H9 (cell line): Measurements from ENCODE around the gene TNKS2. TPM values are rescaled to one million over a fixed set of nuclear protein-coding genes. Genes with fewer than 3 reads are reported as not detected.

Source experiments
- DNase-seq: peaks from one replicate; pipeline ENCODE4 v3.0.0-alpha.2; 2017
- H2AFZ ChIP-seq: one replicate; pipeline ENCODE4 v1.6.1; 2013; ENCODE audit warnings: mild to moderate bottlenecking, low read length, control low read depth, moderate library complexity
- H2AK5ac ChIP-seq: 2 replicates; pipeline ENCODE4 v1.6.1; 2013; ENCODE audit warnings: low read length, control low read depth, mixed read lengths; ENCODE audit not compliant: insufficient read length
- H2BK120ac ChIP-seq: one replicate; pipeline ENCODE4 v1.6.1; 2013; ENCODE audit warnings: low read depth, mild to moderate bottlenecking, low read length, control low read depth, inconsistent platforms; ENCODE audit not compliant: poor library complexity, severe bottlenecking
- H2BK12ac ChIP-seq: 2 replicates; pipeline ENCODE4 v1.6.1; 2013; ENCODE audit warnings: low read length, control low read depth, mixed read lengths, low read depth; ENCODE audit not compliant: insufficient read length
- H2BK15ac ChIP-seq: 2 replicates; pipeline ENCODE4 v1.6.1; 2013; ENCODE audit warnings: low read depth, low read length, control low read depth
- H2BK20ac ChIP-seq: one replicate; pipeline ENCODE4 v1.6.1; 2013; ENCODE audit warnings: low read depth, mild to moderate bottlenecking, low read length, control low read depth, inconsistent platforms; ENCODE audit not compliant: poor library complexity, severe bottlenecking
- H2BK5ac ChIP-seq: 2 replicates; pipeline ENCODE4 v1.6.1; 2013; ENCODE audit warnings: low read length, control low read depth, mixed read lengths; ENCODE audit not compliant: insufficient read length
- H3K14ac ChIP-seq: 2 replicates; pipeline ENCODE4 v1.6.1; 2013; ENCODE audit warnings: low read length, control low read depth; ENCODE audit not compliant: insufficient read depth
- H3K18ac ChIP-seq: 2 replicates; pipeline ENCODE4 v1.6.1; 2013; ENCODE audit warnings: low read depth, mild to moderate bottlenecking, mixed read lengths, low read length, control low read depth; ENCODE audit not compliant: insufficient read length
- H3K23ac ChIP-seq: 2 replicates; pipeline ENCODE4 v1.6.1; 2013; ENCODE audit warnings: low read length, control low read depth, mixed read lengths, low read depth; ENCODE audit not compliant: insufficient read length
- H3K23me2 ChIP-seq: 2 replicates; pipeline ENCODE4 v1.6.1; 2013; ENCODE audit warnings: low read depth, mild to moderate bottlenecking, mixed read lengths, low read length, control low read depth; ENCODE audit not compliant: insufficient read length, poor library complexity, severe bottlenecking
- H3K27ac ChIP-seq: 2 replicates; pipeline ENCODE4 v1.5.1; 2013; ENCODE audit warnings: low read length, control low read depth, mixed read lengths, low read depth; ENCODE audit not compliant: insufficient read length
- H3K27me3 ChIP-seq: 2 replicates; pipeline ENCODE4 v1.6.1; 2013; ENCODE audit warnings: low read length, control low read depth, inconsistent platforms; ENCODE audit not compliant: insufficient read depth
- H3K4ac ChIP-seq: 2 replicates; pipeline ENCODE4 v1.6.1; 2013; ENCODE audit warnings: low read depth, mild to moderate bottlenecking, control low read depth, inconsistent platforms, low read length, moderate library complexity
- H3K4me1 ChIP-seq: 2 replicates; pipeline ENCODE4 v1.6.1; 2013; ENCODE audit warnings: low read length, control low read depth, inconsistent platforms; ENCODE audit not compliant: insufficient read depth
- H3K4me2 ChIP-seq: 2 replicates; pipeline ENCODE4 v1.6.1; 2013; ENCODE audit warnings: low read length, control low read depth, mixed read lengths; ENCODE audit not compliant: insufficient read length, insufficient read depth
- H3K56ac ChIP-seq: 2 replicates; pipeline ENCODE4 v1.6.1; 2013; ENCODE audit warnings: low read depth, mild to moderate bottlenecking, mixed read lengths, low read length, control low read depth; ENCODE audit not compliant: insufficient read length
- H3K79me1 ChIP-seq: 2 replicates; pipeline ENCODE4 v1.6.1; 2013; ENCODE audit warnings: low read depth, mild to moderate bottlenecking, moderate library complexity, low read length, control low read depth, inconsistent platforms; ENCODE audit not compliant: insufficient read depth, poor library complexity, severe bottlenecking
- H3K79me2 ChIP-seq: 2 replicates; pipeline ENCODE4 v1.6.1; 2013; ENCODE audit warnings: low read length, control low read depth, inconsistent platforms; ENCODE audit not compliant: insufficient read depth
- H3K9ac ChIP-seq: 2 replicates; pipeline ENCODE4 v1.6.1; 2013; ENCODE audit warnings: low read length, control low read depth, mixed read lengths; ENCODE audit not compliant: insufficient read length; ENCODE audit errors: extremely low read depth
- H3K9me3 ChIP-seq: one replicate; pipeline ENCODE4 v1.6.1; 2013; ENCODE audit warnings: low read depth, low read length, inconsistent platforms; ENCODE audit not compliant: control insufficient read depth
- H3T11ph ChIP-seq: one replicate; pipeline ENCODE4 v1.6.1; 2013; ENCODE audit warnings: mild to moderate bottlenecking, low read length, control low read depth, inconsistent platforms
- H4K20me1 ChIP-seq: one replicate; pipeline ENCODE4 v1.6.1; 2013; ENCODE audit not compliant: control insufficient read depth, insufficient read length, insufficient read depth
- H4K5ac ChIP-seq: 2 replicates; pipeline ENCODE4 v1.6.1; 2013; ENCODE audit warnings: low read depth, mild to moderate bottlenecking, mixed read lengths, low read length, control low read depth; ENCODE audit not compliant: insufficient read length
- H4K8ac ChIP-seq: replicated peaks from 2 replicates; pipeline ENCODE4 v1.6.1; 2013; ENCODE audit warnings: low read length, control low read depth, mixed read lengths, low read depth; ENCODE audit not compliant: insufficient read length
- H4K91ac ChIP-seq: 2 replicates; pipeline ENCODE4 v1.6.1; 2013; ENCODE audit warnings: low read depth, mild to moderate bottlenecking, moderate library complexity, mixed read lengths, low read length, control low read depth; ENCODE audit not compliant: insufficient read length
- H3K27ac Mint-ChIP-seq, 3 experiments: 2 replicates in 2 of 3; 3 replicates in 1 of 3; pipeline ENCODE4 v1.8.0; 2020 to 2021; ENCODE audit warnings: mixed read lengths in 3 of 3, mild to moderate bottlenecking in 1 of 3, moderate library complexity in 1 of 3
- H3K27me3 Mint-ChIP-seq: 2 replicates; pipeline ENCODE4 v1.8.0; 2021; ENCODE audit warnings: low read depth, mild to moderate bottlenecking, moderate library complexity, mixed read lengths
- H3K36me3 Mint-ChIP-seq, 3 experiments: 2 replicates in 2 of 3; 3 replicates in 1 of 3; pipeline ENCODE4 v1.8.0; 2020 to 2021; ENCODE audit warnings: low read depth in 3 of 3, mixed read lengths in 3 of 3; ENCODE audit not compliant: insufficient read depth in 1 of 3
- H3K4me1 Mint-ChIP-seq, 2 experiments: 2 replicates each; pipeline ENCODE4 v1.8.0; 2020; ENCODE audit warnings: mixed read lengths in 2 of 2
- H3K4me3 Mint-ChIP-seq, 2 experiments: 2 replicates in 1 of 2; 3 replicates in 1 of 2; pipeline ENCODE4 v1.8.0; 2020 to 2021; ENCODE audit warnings: mild to moderate bottlenecking in 2 of 2, mixed read lengths in 2 of 2, moderate library complexity in 1 of 2
- H3K9me3 Mint-ChIP-seq, 2 experiments: 2 replicates in 1 of 2; 3 replicates in 1 of 2; pipeline ENCODE4 v1.8.0; 2020; ENCODE audit warnings: mild to moderate bottlenecking in 2 of 2, mixed read lengths in 2 of 2, moderate library complexity in 1 of 2
- WGBS: extraction: QIAGEN DNeasy Blood & Tissue Kit; methylation state at CpG from one replicate; pipeline ENCODE4 v1.1.7; 2013; ENCODE audit warnings: missing lambda C conversion rate, low lambda C conversion rate, mixed read lengths; ENCODE audit not compliant: insufficient read length; ENCODE audit errors: extremely low coverage; 5-methylcytosine and 5-hydroxymethylcytosine counted together
- total RNA-seq: library from RNA; stranded (reverse); gene quantifications from 2 replicates; pipeline ENCODE4 v1.2.1, GENCODE V29; 2021
- TF ChIP-seq, protein P1 (sequence below): fragments of 200-600 bp; sonication (generic); conservative IDR thresholded peaks from 3 replicates; pipeline ENCODE4 v1.8.0; 2021; ENCODE audit warnings: antibody characterized with exemption, mild to moderate bottlenecking

TNKS2 gene
- total RNA-seq, 1 experiment from 2014 or later: 58.9 TPM

DNA sequence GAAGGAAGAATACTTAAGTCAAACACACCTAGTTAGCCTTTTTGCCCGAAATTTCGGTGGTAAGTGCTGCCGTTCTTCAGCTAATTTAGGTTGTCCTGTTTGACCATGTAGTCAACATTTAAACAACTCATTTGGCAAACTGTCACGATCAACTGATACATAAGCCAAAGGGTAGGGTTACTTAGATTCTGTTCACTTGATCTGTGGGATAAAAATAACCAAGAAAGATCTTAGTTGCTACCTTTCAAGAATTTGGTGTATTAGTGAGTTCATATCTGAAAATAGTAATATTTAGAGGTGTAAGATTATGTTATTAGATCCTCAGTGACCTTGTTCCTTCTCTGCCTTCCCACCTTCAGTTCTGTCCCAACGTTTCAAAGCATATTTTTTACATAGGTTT lies 2.0 kb downstream of the TNKS2 start:
- Histone ChIP-seq H4K5ac (no peak overlapping the region), H2AK5ac (no peak overlapping the region), H3K23me2 (peaks cover 4% of the 10 kb centered on the region), H3K4ac (no peak overlapping the region), H2BK120ac (no peak overlapping the region), H3K9ac (peak overlapping the region; percentile 58), H3K27me3 (no peaks in the 10 kb centered on the region), H2BK5ac (no peak overlapping the region), H3K79me2 (peaks cover 43% of the 10 kb centered on the region; the same call in 1 of the 2 replicates), H2AFZ (no peak overlapping the region), H3K56ac (no peak overlapping the region), H4K91ac (no peak overlapping the region), H4K20me1 (no peaks in the 10 kb centered on the region), H3K18ac (no peak overlapping the region), H3K4me2 (peak overlapping the region; percentile 99), H2BK15ac (no peak overlapping the region), H3K4me1 (peaks cover 2% of the 10 kb centered on the region; the same call in 1 of the 2 replicates), H4K8ac (no peak overlapping the region), H3K9me3 (no peaks in the 10 kb centered on the region), H3K23ac (no peak overlapping the region), H2BK20ac (no peak overlapping the region), H3K14ac (no peak overlapping the region), H3K79me1 (peaks cover 4% of the 10 kb centered on the region), H3K27ac (no peak overlapping the region), H3T11ph (no peak overlapping the region), H2BK12ac (no peak overlapping the region)
- no peaks in the 10 kb centered on the region; a peak in 1 of 5 replicates for H3K9me3 Mint-ChIP-seq
- DNase-seq: no peak
- peaks cover 36 to 44% of the 10 kb centered on the region in 2 experiments for H3K4me1 Mint-ChIP-seq
- peak overlapping the region; percentile 94 for H3K4me3 Mint-ChIP-seq
- WGBS: no CpG with 5 or more reads among the region's 5 CpGs
- no peaks in the 10 kb centered on the region; the same call in 1 of the 2 replicates for H3K27me3 Mint-ChIP-seq
- TF ChIP-seq, protein P1, sequence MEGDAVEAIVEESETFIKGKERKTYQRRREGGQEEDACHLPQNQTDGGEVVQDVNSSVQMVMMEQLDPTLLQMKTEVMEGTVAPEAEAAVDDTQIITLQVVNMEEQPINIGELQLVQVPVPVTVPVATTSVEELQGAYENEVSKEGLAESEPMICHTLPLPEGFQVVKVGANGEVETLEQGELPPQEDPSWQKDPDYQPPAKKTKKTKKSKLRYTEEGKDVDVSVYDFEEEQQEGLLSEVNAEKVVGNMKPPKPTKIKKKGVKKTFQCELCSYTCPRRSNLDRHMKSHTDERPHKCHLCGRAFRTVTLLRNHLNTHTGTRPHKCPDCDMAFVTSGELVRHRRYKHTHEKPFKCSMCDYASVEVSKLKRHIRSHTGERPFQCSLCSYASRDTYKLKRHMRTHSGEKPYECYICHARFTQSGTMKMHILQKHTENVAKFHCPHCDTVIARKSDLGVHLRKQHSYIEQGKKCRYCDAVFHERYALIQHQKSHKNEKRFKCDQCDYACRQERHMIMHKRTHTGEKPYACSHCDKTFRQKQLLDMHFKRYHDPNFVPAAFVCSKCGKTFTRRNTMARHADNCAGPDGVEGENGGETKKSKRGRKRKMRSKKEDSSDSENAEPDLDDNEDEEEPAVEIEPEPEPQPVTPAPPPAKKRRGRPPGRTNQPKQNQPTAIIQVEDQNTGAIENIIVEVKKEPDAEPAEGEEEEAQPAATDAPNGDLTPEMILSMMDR: no peak
- peak overlapping the region in 2 of 3 experiments; percentile 63 to 90; a peak in 3 of 7 replicates for H3K27ac Mint-ChIP-seq
- peaks cover 12 to 39% (median 35%) of the 10 kb centered on the region in 3 experiments; a peak in 5 of 7 replicates for H3K36me3 Mint-ChIP-seq
